Skeletal muscle satellite cell (primary cell): ENCODE data around the gene RALGPS2.

Source experiments
- H3K27me3 ChIP-seq: 2 replicates; pipeline ENCODE4 v1.7.0; 2013; ENCODE audit warnings: low read length; ENCODE audit not compliant: control insufficient read depth, insufficient read depth
- H3K36me3 ChIP-seq: 2 replicates; pipeline ENCODE4 v1.7.0; 2013; ENCODE audit warnings: mild to moderate bottlenecking, control low read depth, low read length; ENCODE audit not compliant: insufficient read depth
- H3K4me1 ChIP-seq: 2 replicates; pipeline ENCODE4 v1.7.0; 2013; ENCODE audit warnings: low read length; ENCODE audit not compliant: control insufficient read depth, insufficient read depth
- H3K4me2 ChIP-seq: 2 replicates; pipeline ENCODE4 v1.7.0; 2013; ENCODE audit warnings: mild to moderate bottlenecking, low read length
- H3K4me3 ChIP-seq: 2 replicates; pipeline ENCODE4 v1.7.0; 2013; ENCODE audit warnings: low read length
- H3K9ac ChIP-seq: 2 replicates; pipeline ENCODE4 v1.7.0; 2013; ENCODE audit warnings: mild to moderate bottlenecking, low read depth, low read length, moderate library complexity
- H3K9me3 ChIP-seq: replicated peaks from 2 replicates; pipeline ENCODE4 v1.7.0; 2013; ENCODE audit warnings: mild to moderate bottlenecking, control low read depth, low read length

The RALGPS2 gene

GRCh38 chr1:178725466-178726086 lies 532 bp downstream of the RALGPS2 start:
- H3K4me1 ChIP-seq, result peaks cover 17% of the 10 kb centered on the region
- H3K9me3 ChIP-seq, result no peaks in the 10 kb centered on the region
- peak overlapping the region; percentile 90 for H3K4me2 ChIP-seq
- no peaks in the 10 kb centered on the region for H3K27me3 ChIP-seq
- peak overlapping the region; percentile 77 for H3K4me3 ChIP-seq
- H3K9ac ChIP-seq, result peak overlapping the region; percentile 89
- H3K36me3 ChIP-seq, result no peaks in the 10 kb centered on the region

GRCh38 chr1:178726087-178726517 lies 1.1 kb downstream of the RALGPS2 start:
- H3K36me3 ChIP-seq, result no peaks in the 10 kb centered on the region
- no peaks in the 10 kb centered on the region for H3K9me3 ChIP-seq
- peak overlapping the region; percentile 77 for H3K4me3 ChIP-seq
- no peaks in the 10 kb centered on the region for H3K27me3 ChIP-seq
- H3K4me2 ChIP-seq, result peak overlapping the region; percentile 90
- H3K9ac ChIP-seq, result peak overlapping the region; percentile 89
- peaks cover 17% of the 10 kb centered on the region for H3K4me1 ChIP-seq

GRCh38 chr1:178726545-178726944 lies 1.5 kb downstream of the RALGPS2 start:
- Histone ChIP-seq H3K4me1 (peaks cover 17% of the 10 kb centered on the region), H3K9me3 (no peaks in the 10 kb centered on the region), H3K27me3 (no peaks in the 10 kb centered on the region), H3K9ac (peak overlapping the region; percentile 89), H3K36me3 (no peaks in the 10 kb centered on the region), H3K4me3 (peak overlapping the region; percentile 77), H3K4me2 (peak overlapping the region; percentile 90)

- no peaks in the 10 kb centered on the region for H3K36me3 ChIP-seq
- no peaks in the 10 kb centered on the region for H3K27me3 ChIP-seq
- H3K4me1 ChIP-seq, result peaks cover 17% of the 10 kb centered on the region
- H3K9ac ChIP-seq, result peak overlapping the region; percentile 89
- H3K9me3 ChIP-seq, result no peaks in the 10 kb centered on the region
- peak overlapping the region; percentile 77 for H3K4me3 ChIP-seq
- peak overlapping the region; percentile 90 for H3K4me2 ChIP-seq
Observed at GRCh38 chr1:178727014-178727895, 2.2 kb downstream of the RALGPS2 start.

- no peaks in the 10 kb centered on the region for H3K9me3 ChIP-seq
- H3K9ac ChIP-seq, result no peak overlapping the region
- no peak overlapping the region for H3K4me3 ChIP-seq
- no peaks in the 10 kb centered on the region for H3K36me3 ChIP-seq
- no peak overlapping the region for H3K4me2 ChIP-seq
- no peaks in the 10 kb centered on the region for H3K27me3 ChIP-seq
- no peaks in the 10 kb centered on the region for H3K4me1 ChIP-seq
Observed at GRCh38 chr1:178733972-178734371, 8.9 kb downstream of the RALGPS2 start.

- no peak overlapping the region for H3K9ac ChIP-seq
- H3K9me3 ChIP-seq, result no peaks in the 10 kb centered on the region
- H3K4me3 ChIP-seq, result no peak overlapping the region
- H3K27me3 ChIP-seq, result no peaks in the 10 kb centered on the region
- H3K36me3 ChIP-seq, result peaks cover 4% of the 10 kb centered on the region
- no peak overlapping the region for H3K4me2 ChIP-seq
- H3K4me1 ChIP-seq, result peaks cover 5% of the 10 kb centered on the region
Observed at GRCh38 chr1:178738780-178739179, 13.7 kb downstream of the RALGPS2 start.

GRCh38 chr1:178739285-178740045 lies 14.4 kb downstream of the RALGPS2 start:
- Histone ChIP-seq H3K27me3 (no peaks in the 10 kb centered on the region), H3K9ac (no peak overlapping the region), H3K4me2 (no peak overlapping the region), H3K36me3 (peaks cover 7% of the 10 kb centered on the region), H3K9me3 (no peaks in the 10 kb centered on the region), H3K4me3 (no peak overlapping the region), H3K4me1 (peaks cover 5% of the 10 kb centered on the region)

- Histone ChIP-seq H3K27me3 (no peaks in the 10 kb centered on the region), H3K9me3 (no peaks in the 10 kb centered on the region), H3K36me3 (peaks cover 7% of the 10 kb centered on the region), H3K4me2 (no peak overlapping the region), H3K4me3 (no peak overlapping the region), H3K4me1 (peaks cover 5% of the 10 kb centered on the region), H3K9ac (no peak overlapping the region)
Observed at GRCh38 chr1:178740491-178740890, 15.4 kb downstream of the RALGPS2 start.

GRCh38 chr1:178740924-178741323 lies 15.9 kb downstream of the RALGPS2 start:
- no peak overlapping the region for H3K4me3 ChIP-seq
- H3K9me3 ChIP-seq, result no peaks in the 10 kb centered on the region
- H3K27me3 ChIP-seq, result no peaks in the 10 kb centered on the region
- no peak overlapping the region for H3K4me2 ChIP-seq
- no peak overlapping the region for H3K9ac ChIP-seq
- H3K4me1 ChIP-seq, result peaks cover 5% of the 10 kb centered on the region
- H3K36me3 ChIP-seq, result peaks cover 7% of the 10 kb centered on the region

- Histone ChIP-seq H3K4me1 (peaks cover 5% of the 10 kb centered on the region), H3K27me3 (no peaks in the 10 kb centered on the region), H3K9ac (no peak overlapping the region), H3K9me3 (no peaks in the 10 kb centered on the region), H3K4me3 (no peak overlapping the region), H3K4me2 (no peak overlapping the region), H3K36me3 (peaks cover 7% of the 10 kb centered on the region)
Observed at GRCh38 chr1:178743801-178744200, 18.8 kb downstream of the RALGPS2 start.

- no peak overlapping the region for H3K4me2 ChIP-seq
- H3K9me3 ChIP-seq, result no peaks in the 10 kb centered on the region
- H3K36me3 ChIP-seq, result peaks cover 7% of the 10 kb centered on the region
- no peak overlapping the region for H3K9ac ChIP-seq
- no peaks in the 10 kb centered on the region for H3K27me3 ChIP-seq
- H3K4me3 ChIP-seq, result no peak overlapping the region
- no peaks in the 10 kb centered on the region for H3K4me1 ChIP-seq
Observed at GRCh38 chr1:178745260-178745659, 20.2 kb downstream of the RALGPS2 start.
